ENCODE results near the gene KIF21B.

KIF21B gene, protein sequence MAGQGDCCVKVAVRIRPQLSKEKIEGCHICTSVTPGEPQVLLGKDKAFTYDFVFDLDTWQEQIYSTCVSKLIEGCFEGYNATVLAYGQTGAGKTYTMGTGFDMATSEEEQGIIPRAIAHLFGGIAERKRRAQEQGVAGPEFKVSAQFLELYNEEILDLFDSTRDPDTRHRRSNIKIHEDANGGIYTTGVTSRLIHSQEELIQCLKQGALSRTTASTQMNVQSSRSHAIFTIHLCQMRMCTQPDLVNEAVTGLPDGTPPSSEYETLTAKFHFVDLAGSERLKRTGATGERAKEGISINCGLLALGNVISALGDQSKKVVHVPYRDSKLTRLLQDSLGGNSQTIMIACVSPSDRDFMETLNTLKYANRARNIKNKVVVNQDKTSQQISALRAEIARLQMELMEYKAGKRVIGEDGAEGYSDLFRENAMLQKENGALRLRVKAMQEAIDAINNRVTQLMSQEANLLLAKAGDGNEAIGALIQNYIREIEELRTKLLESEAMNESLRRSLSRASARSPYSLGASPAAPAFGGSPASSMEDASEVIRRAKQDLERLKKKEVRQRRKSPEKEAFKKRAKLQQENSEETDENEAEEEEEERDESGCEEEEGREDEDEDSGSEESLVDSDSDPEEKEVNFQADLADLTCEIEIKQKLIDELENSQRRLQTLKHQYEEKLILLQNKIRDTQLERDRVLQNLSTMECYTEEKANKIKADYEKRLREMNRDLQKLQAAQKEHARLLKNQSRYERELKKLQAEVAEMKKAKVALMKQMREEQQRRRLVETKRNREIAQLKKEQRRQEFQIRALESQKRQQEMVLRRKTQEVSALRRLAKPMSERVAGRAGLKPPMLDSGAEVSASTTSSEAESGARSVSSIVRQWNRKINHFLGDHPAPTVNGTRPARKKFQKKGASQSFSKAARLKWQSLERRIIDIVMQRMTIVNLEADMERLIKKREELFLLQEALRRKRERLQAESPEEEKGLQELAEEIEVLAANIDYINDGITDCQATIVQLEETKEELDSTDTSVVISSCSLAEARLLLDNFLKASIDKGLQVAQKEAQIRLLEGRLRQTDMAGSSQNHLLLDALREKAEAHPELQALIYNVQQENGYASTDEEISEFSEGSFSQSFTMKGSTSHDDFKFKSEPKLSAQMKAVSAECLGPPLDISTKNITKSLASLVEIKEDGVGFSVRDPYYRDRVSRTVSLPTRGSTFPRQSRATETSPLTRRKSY (N-terminal part only)

DNA sequence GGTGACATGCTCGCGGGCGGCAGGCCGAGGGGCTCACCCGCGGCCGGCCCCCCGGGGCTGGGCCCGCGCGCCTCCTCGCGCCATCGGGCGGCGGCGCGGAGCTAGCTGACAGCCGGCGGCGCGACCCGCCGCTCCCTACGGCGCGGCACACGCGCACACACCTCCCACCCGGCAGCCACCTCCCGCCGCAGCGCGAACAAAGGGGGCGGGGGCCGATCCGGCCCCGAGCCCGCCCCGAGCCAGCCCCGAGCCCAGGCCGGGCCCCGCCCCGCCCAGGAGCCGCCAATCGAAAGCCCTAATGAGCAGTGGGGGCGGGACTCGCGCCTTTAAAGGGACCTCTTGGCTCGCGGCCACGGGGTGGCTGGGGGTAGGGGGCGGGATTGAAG lies at the start of gene KIF21B:
TSS of gene KIF21B (minus strand) at position 198 of the 386 bp plus-strand sequence. CDS start 331 bp downstream, outside the sequence.
- peak within 1 kb of the TSS; percentile 55 to 59 for H3K4me3 ChIP-seq
- peak within 1 kb of the TSS; percentile 7 to 30 for H3K27ac ChIP-seq
- peak; percentile 77 to 81 for DNase-seq
- TF ChIP-seq, protein P1, sequence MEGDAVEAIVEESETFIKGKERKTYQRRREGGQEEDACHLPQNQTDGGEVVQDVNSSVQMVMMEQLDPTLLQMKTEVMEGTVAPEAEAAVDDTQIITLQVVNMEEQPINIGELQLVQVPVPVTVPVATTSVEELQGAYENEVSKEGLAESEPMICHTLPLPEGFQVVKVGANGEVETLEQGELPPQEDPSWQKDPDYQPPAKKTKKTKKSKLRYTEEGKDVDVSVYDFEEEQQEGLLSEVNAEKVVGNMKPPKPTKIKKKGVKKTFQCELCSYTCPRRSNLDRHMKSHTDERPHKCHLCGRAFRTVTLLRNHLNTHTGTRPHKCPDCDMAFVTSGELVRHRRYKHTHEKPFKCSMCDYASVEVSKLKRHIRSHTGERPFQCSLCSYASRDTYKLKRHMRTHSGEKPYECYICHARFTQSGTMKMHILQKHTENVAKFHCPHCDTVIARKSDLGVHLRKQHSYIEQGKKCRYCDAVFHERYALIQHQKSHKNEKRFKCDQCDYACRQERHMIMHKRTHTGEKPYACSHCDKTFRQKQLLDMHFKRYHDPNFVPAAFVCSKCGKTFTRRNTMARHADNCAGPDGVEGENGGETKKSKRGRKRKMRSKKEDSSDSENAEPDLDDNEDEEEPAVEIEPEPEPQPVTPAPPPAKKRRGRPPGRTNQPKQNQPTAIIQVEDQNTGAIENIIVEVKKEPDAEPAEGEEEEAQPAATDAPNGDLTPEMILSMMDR (IDR thresholded peaks at IDR 0.05): no peak
- no peaks in the 10 kb centered on the region for H3K36me3 ChIP-seq
- intact Hi-C loops (cut with DNase I; ENCODE audit: low total_unique reads): no loop called here
- peaks cover 0 to 36% (median 11%) of the 10 kb centered on the region in 4 donors for H3K4me1 ChIP-seq
- H3K27me3 ChIP-seq: peaks cover 0 to 20% of the 10 kb centered on the region in 2 donors
- H3K9me3 ChIP-seq: no peaks in the 10 kb centered on the region

DNA sequence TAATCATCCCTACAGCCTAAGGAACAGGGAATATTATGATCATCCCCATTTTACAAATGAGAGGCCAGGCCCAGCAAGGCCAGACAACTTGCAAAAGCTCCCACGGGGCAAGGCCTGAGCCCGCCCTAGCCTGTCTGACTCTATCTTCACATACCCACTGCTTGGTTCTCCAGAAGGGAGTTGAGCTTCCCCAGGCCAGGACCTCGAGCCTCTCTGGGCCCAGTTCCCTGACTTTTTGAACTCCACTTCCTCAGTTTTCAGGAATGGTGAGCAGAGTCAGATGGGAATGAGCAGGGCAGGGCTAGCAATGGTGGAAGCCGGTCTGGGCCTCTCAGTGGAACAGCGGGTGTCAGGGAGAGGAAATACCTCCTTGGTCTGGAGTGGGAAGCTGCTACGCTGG lies 49.4 kb upstream of the KIF21B start:
- TF ChIP-seq, protein P1 (IDR thresholded peaks at IDR 0.05): no peak
- no peaks in the 10 kb centered on the region for H3K36me3 ChIP-seq
- no peaks in the 10 kb centered on the region for H3K27me3 ChIP-seq
- H3K27ac ChIP-seq: no peak overlapping the region
- no peaks in the 10 kb centered on the region for H3K4me1 ChIP-seq
- no peak for DNase-seq
- no peaks in the 10 kb centered on the region for H3K9me3 ChIP-seq
- no peak overlapping the region for H3K4me3 ChIP-seq
- intact Hi-C loops (cut with DNase I; ENCODE audit: low total_unique reads): no loop called here

DNA sequence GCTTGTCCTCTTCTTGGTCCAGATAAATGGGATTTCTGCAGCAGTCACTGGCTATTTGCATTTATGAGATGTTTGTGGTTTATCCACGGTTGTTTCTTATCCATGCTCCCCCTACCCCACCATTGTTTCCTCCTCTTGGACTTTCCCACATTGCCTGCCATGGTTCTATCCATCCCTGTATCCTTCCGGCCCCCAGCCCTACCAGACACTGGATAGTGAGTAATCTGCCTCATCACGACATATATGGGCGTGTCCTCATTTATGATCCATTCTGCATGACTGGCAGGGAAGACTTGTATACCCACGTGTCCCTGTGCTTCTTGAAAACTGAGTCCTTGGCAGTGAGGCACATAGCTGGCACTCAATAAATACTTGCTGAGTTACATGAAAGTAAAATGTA lies 48.6 kb upstream of the KIF21B start:
- no peaks in the 10 kb centered on the region for H3K36me3 ChIP-seq
- DNase-seq: no peak

DNA sequence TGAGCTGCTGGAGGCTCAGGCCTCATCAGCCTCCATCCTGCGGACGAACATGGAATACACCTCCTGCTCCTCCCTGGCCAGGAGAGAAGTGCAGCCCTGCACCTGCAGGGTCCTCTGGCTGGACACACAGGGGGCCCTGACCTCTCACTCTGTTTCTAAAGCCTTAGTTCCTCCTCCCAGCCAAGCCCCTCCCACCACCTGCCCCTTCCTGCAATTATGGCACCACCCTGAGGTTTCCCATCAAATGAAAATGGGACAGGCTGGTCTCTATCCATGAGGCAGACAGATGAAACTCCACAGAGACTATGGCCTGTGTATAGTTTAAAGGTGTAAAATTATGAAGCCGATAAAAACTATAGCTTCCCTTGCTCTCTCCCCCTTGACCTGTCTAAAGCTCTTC lies 46.1 kb upstream of the KIF21B start:
- Histone ChIP-seq H3K9me3 (no peaks in the 10 kb centered on the region), H3K27ac (no peak overlapping the region), H3K36me3 (no peaks in the 10 kb centered on the region), H3K4me3 (no peak overlapping the region), H3K27me3 (peaks cover 0 to 8% of the 10 kb centered on the region in 2 donors), H3K4me1 (no peaks in the 10 kb centered on the region)
- DNase-seq: no peak
- intact Hi-C loops (cut with DNase I; ENCODE audit: low total_unique reads): no loop called here
- TF ChIP-seq, protein P1 (IDR thresholded peaks at IDR 0.05): no peak

More for the DNA sequence above, 48.6 kb upstream of the KIF21B start:
- Histone ChIP-seq H3K27me3 (no peaks in the 10 kb centered on the region), H3K27ac (no peak overlapping the region), H3K9me3 (no peaks in the 10 kb centered on the region), H3K4me1 (no peaks in the 10 kb centered on the region), H3K4me3 (no peak overlapping the region)
- TF ChIP-seq, protein P1 (IDR thresholded peaks at IDR 0.05): no peak
- intact Hi-C loops (cut with DNase I; ENCODE audit: low total_unique reads): no loop called here

DNA sequence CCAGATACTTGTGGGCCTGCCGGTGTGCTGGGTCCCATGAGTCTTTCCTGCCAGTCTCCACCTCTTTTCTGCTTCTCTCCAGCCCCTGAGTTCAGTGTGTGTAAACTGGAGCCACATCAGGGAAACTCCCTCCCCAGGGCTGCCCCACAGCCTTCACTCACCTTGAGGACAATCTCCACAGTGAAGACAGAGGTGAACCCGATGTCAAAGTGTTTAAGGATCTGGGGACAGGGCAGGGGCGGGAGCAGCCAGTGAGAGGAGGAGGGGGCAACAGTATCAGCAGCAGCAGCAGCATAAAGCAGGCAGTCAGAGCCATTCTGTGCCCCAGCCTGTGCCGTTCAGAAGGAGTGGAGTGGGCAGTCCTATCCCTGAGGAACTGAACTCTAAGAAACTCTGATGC lies 45.5 kb upstream of the KIF21B start:
- H3K4me1 ChIP-seq: no peaks in the 10 kb centered on the region
- no peak overlapping the region for H3K27ac ChIP-seq

More for the DNA sequence above, 45.5 kb upstream of the KIF21B start:
- Histone ChIP-seq H3K4me3 (no peak overlapping the region), H3K27me3 (peaks cover 0 to 8% of the 10 kb centered on the region in 2 donors), H3K9me3 (no peaks in the 10 kb centered on the region), H3K36me3 (no peaks in the 10 kb centered on the region)
- DNase-seq: no peak
- intact Hi-C loops (cut with DNase I; ENCODE audit: low total_unique reads): no loop called here
- TF ChIP-seq, protein P1 (IDR thresholded peaks at IDR 0.05): no peak

Measured in tibial artery (tissue), 4 donors.